ENCODE results near the gene ITGA11. TPM values are rescaled to one million over a fixed set of nuclear protein-coding genes. Genes with fewer than 3 reads are reported as not detected.
A peak's percentile ranks its signal among the peaks of the same experiment; 100 is the strongest.

ITGA11 gene
- total RNA-seq, 2 donors from 2014 or later: 246 to 360 TPM

GRCh38 chr15:68373028-68373427 is 58.9 kb downstream of the ITGA11 start:
- H3K36me3 ChIP-seq: peaks cover 3% of the 10 kb centered on the region
- H3K27ac ChIP-seq: no peak overlapping the region
- no peak overlapping the region for H3K4me3 ChIP-seq
- no peaks in the 10 kb centered on the region for H3K9me3 ChIP-seq
- ATAC-seq (ENCODE audit: insufficient number of reproducible peaks, low FRiP score, low read depth): no peak
- no peaks in the 10 kb centered on the region for H3K27me3 ChIP-seq (replicated peaks; ENCODE audit: insufficient read depth)
- no peak for DNase-seq (ENCODE audit: low spot score)
- H3K4me1 ChIP-seq (ENCODE audit: control insufficient read depth in 1 of 2, low read depth in 2 of 2): peaks cover 16 to 54% of the 10 kb centered on the region in 2 donors
- TF ChIP-seq CTCF (IDR thresholded peaks at IDR 0.05): no peak

GRCh38 chr15:68372291-68372811 is 59.6 kb downstream of the ITGA11 start:
- no peak for ATAC-seq (ENCODE audit: insufficient number of reproducible peaks, low FRiP score, low read depth)
- peak; percentile 36 for TF ChIP-seq CTCF (IDR thresholded peaks at IDR 0.05)
- Histone ChIP-seq H3K27me3 (replicated peaks; ENCODE audit: insufficient read depth) (no peaks in the 10 kb centered on the region), H3K36me3 (peaks cover 3% of the 10 kb centered on the region), H3K9me3 (no peaks in the 10 kb centered on the region), H3K4me3 (no peak overlapping the region), H3K4me1 (ENCODE audit: control insufficient read depth in 1 of 2, low read depth in 2 of 2) (peaks cover 23 to 61% of the 10 kb centered on the region in 2 donors), H3K27ac (peak overlapping the region in 1 of 2 donors; percentile 95)
- DNase-seq (ENCODE audit: low spot score): no peak

GRCh38 chr15:68371851-68372250 is 60.1 kb downstream of the ITGA11 start:
- no peak for DNase-seq (ENCODE audit: low spot score)

GRCh38 chr15:68371160-68371559 is 60.8 kb downstream of the ITGA11 start:
- H3K27me3 ChIP-seq (replicated peaks; ENCODE audit: insufficient read depth): no peaks in the 10 kb centered on the region
- no peak overlapping the region for H3K4me3 ChIP-seq
- no peaks in the 10 kb centered on the region for H3K9me3 ChIP-seq
- H3K27ac ChIP-seq: peak overlapping the region; percentile 73 to 95
- no peak for ATAC-seq (ENCODE audit: insufficient number of reproducible peaks, low FRiP score, low read depth)
- DNase-seq (ENCODE audit: low spot score): no peak
- peaks cover 28 to 73% of the 10 kb centered on the region in 2 donors for H3K4me1 ChIP-seq (ENCODE audit: control insufficient read depth in 1 of 2, low read depth in 2 of 2)
- H3K36me3 ChIP-seq: peaks cover 3% of the 10 kb centered on the region
- TF ChIP-seq CTCF (IDR thresholded peaks at IDR 0.05): no peak

More at GRCh38 chr15:68371851-68372250, 60.1 kb downstream of the ITGA11 start:
- H3K36me3 ChIP-seq: peaks cover 3% of the 10 kb centered on the region
- no peak for ATAC-seq (ENCODE audit: insufficient number of reproducible peaks, low FRiP score, low read depth)
- H3K4me3 ChIP-seq: no peak overlapping the region
- no peaks in the 10 kb centered on the region for H3K27me3 ChIP-seq (replicated peaks; ENCODE audit: insufficient read depth)
- peaks cover 28 to 66% of the 10 kb centered on the region in 2 donors for H3K4me1 ChIP-seq (ENCODE audit: control insufficient read depth in 1 of 2, low read depth in 2 of 2)
- H3K27ac ChIP-seq: peak overlapping the region; percentile 26 to 95
- no peaks in the 10 kb centered on the region for H3K9me3 ChIP-seq
- no peak for TF ChIP-seq CTCF (IDR thresholded peaks at IDR 0.05)

- Histone ChIP-seq H3K4me1 (ENCODE audit: control insufficient read depth in 1 of 2, low read depth in 2 of 2) (peaks cover 32 to 77% of the 10 kb centered on the region in 2 donors), H3K36me3 (peaks cover 3% of the 10 kb centered on the region), H3K4me3 (no peak overlapping the region), H3K27me3 (replicated peaks; ENCODE audit: insufficient read depth) (no peaks in the 10 kb centered on the region), H3K9me3 (no peaks in the 10 kb centered on the region), H3K27ac (peak overlapping the region; percentile 73 to 95)
- DNase-seq (ENCODE audit: low spot score) (no peak), ATAC-seq (ENCODE audit: insufficient number of reproducible peaks, low FRiP score, low read depth) (no peak)
- no peak for TF ChIP-seq CTCF (IDR thresholded peaks at IDR 0.05)
These were observed 61.2 kb downstream of the ITGA11 start for GRCh38 chr15:68370768-68371151.
